Liver (tissue), 9 donors: ENCODE results near the gene TMEM79. TPM values are rescaled to one million over a fixed set of nuclear protein-coding genes. Genes with fewer than 3 reads are reported as not detected.

ENCODE experiments used
- DNase-seq: peaks from one replicate; pipeline ENCODE4 v3.0.0-alpha.2; 2017; ENCODE audit warnings: low spot score
- H3K27ac ChIP-seq, 2 donors: one replicate each; pipeline ENCODE4 v1.7.0; 2013; ENCODE audit warnings: inconsistent platforms in 2 of 2, low read length in 2 of 2, control low read depth in 1 of 2, low read depth in 1 of 2, mild to moderate bottlenecking in 1 of 2
- H3K27me3 ChIP-seq, 4 donors: one replicate each; pipeline versions ENCODE4 v1.6.1 to v1.7.0; 2013; ENCODE audit warnings: low read length in 3 of 4, inconsistent platforms in 1 of 4, mild to moderate bottlenecking in 1 of 4, moderate library complexity in 1 of 4; ENCODE audit not compliant: control insufficient read depth in 4 of 4, insufficient read depth in 4 of 4
- H3K36me3 ChIP-seq, 4 donors: one replicate each; pipeline versions ENCODE4 v1.6.1 to v1.7.0; 2013; ENCODE audit warnings: low read length in 3 of 4, mild to moderate bottlenecking in 3 of 4, low read depth in 1 of 4, moderate library complexity in 1 of 4; ENCODE audit not compliant: control insufficient read depth in 4 of 4, insufficient read depth in 3 of 4
- H3K4me1 ChIP-seq, 4 donors: one replicate each; pipeline versions ENCODE4 v1.6.1 to v1.7.0; 2013; ENCODE audit warnings: low read length in 3 of 4, mild to moderate bottlenecking in 3 of 4, moderate library complexity in 1 of 4; ENCODE audit not compliant: control insufficient read depth in 4 of 4, insufficient read depth in 4 of 4
- H3K4me3 ChIP-seq, 3 donors: one replicate each; pipeline versions ENCODE4 v1.6.1 to v1.7.0; 2013; ENCODE audit warnings: low read length in 3 of 3, control low read depth in 1 of 3, low read depth in 1 of 3, mild to moderate bottlenecking in 1 of 3
- H3K9ac ChIP-seq, 2 donors: one replicate each; pipeline ENCODE4 v1.7.0; 2013; ENCODE audit warnings: low read length in 2 of 2, mild to moderate bottlenecking in 2 of 2, moderate library complexity in 2 of 2, control low read depth in 1 of 2, low read depth in 1 of 2
- H3K9me3 ChIP-seq, 4 donors: one replicate each; pipeline versions ENCODE4 v1.6.1 to v1.7.0; 2013; ENCODE audit warnings: low read length in 3 of 4; ENCODE audit not compliant: control insufficient read depth in 4 of 4
- CTCF ChIP-seq: fragments of 150-350 bp; IDR thresholded peaks from 2 replicates; pipeline ENCODE4 v1.5.1; 2017; ENCODE audit warnings: improper control_type of control experiment, low read depth, low read length; ENCODE audit not compliant: missing input control
- EGR1 ChIP-seq, 2 donors: IDR thresholded peaks; 2 replicates each; pipeline ENCODE4 v1.6.1; 2016 to 2018; ENCODE audit warnings: antibody characterized with exemption in 2 of 2, low read depth in 2 of 2
- FOXA1 ChIP-seq: IDR thresholded peaks from 2 replicates; pipeline ENCODE4 v1.6.1; 2016; ENCODE audit warnings: antibody characterized with exemption
- FOXA2 ChIP-seq: IDR thresholded peaks from 2 replicates; pipeline ENCODE4 v1.6.1; 2016; ENCODE audit warnings: antibody characterized with exemption
- GABPA ChIP-seq, 2 donors: IDR thresholded peaks in 1 of 2; conservative IDR thresholded peaks in 1 of 2; 2 replicates each; pipeline ENCODE4 v1.6.1; 2016; ENCODE audit warnings: antibody characterized with exemption in 2 of 2, mild to moderate bottlenecking in 1 of 2, moderate library complexity in 1 of 2
- HNF4A ChIP-seq, 2 donors: conservative IDR thresholded peaks; 2 replicates each; pipeline ENCODE4 v1.6.1; 2016; ENCODE audit warnings: antibody characterized with exemption in 2 of 2, mild to moderate bottlenecking in 2 of 2
- HNF4G ChIP-seq: IDR thresholded peaks from 2 replicates; pipeline ENCODE4 v1.6.1; 2016; ENCODE audit warnings: antibody characterized with exemption
- JUND ChIP-seq, 2 donors: IDR thresholded peaks; 2 replicates each; pipeline ENCODE4 v1.6.1; 2016; ENCODE audit warnings: antibody characterized with exemption in 2 of 2
- MAX ChIP-seq: IDR thresholded peaks from 2 replicates; pipeline ENCODE4 v1.6.1; 2016; ENCODE audit warnings: antibody characterized with exemption
- NR2F2 ChIP-seq: IDR thresholded peaks from 2 replicates; pipeline ENCODE4 v1.6.1; 2016; ENCODE audit warnings: antibody characterized with exemption
- RAD21 ChIP-seq, 2 donors: IDR thresholded peaks; 2 replicates each; pipeline ENCODE4 v1.6.1; 2016; ENCODE audit warnings: antibody characterized with exemption in 2 of 2, mild to moderate bottlenecking in 2 of 2
- RXRA ChIP-seq, 2 donors: IDR thresholded peaks; 2 replicates each; pipeline ENCODE4 v1.6.1; 2017 to 2018; ENCODE audit warnings: antibody characterized with exemption in 2 of 2, mild to moderate bottlenecking in 1 of 2
- SP1 ChIP-seq: IDR thresholded peaks from 2 replicates; pipeline ENCODE4 v1.6.1; 2018; ENCODE audit warnings: antibody characterized with exemption, mild to moderate bottlenecking
- TAF1 ChIP-seq: conservative IDR thresholded peaks from 2 replicates; pipeline ENCODE4 v1.6.1; 2016; ENCODE audit warnings: antibody characterized with exemption, mild to moderate bottlenecking
- YY1 ChIP-seq: IDR thresholded peaks from 2 replicates; pipeline ENCODE4 v1.6.1; 2016; ENCODE audit warnings: antibody characterized with exemption, mild to moderate bottlenecking
- WGBS: extraction: QIAGEN DNeasy Blood & Tissue Kit; methylation state at CpG from one replicate; pipeline ENCODE4 v1.1.7; 2013; 5-methylcytosine and 5-hydroxymethylcytosine counted together
- polyA plus RNA-seq, 2 donors: library from polyadenylated mRNA; stranded (reverse) in 1 of 2; unstranded in 1 of 2; fragments of 200-250 nt in 1 of 2; fragments of >200 nt in 1 of 2; fragmentation: Nextera tagmentation in 1 of 2; extraction: Ambion mirVana in 1 of 2; gene quantifications; one replicate each; pipeline versions ENCODE4 v1.2.1 to v1.2.3, GENCODE V29; 2013 to 2015
- total RNA-seq, 2 donors: library from RNA; depleted of rRNA; stranded (reverse); fragments of >200 nt; gene quantifications; one replicate each; pipeline ENCODE4 v1.2.3, GENCODE V29; 2014
- TF ChIP-seq, protein P1 (sequence below): IDR thresholded peaks from 2 replicates; pipeline ENCODE4 v1.6.1; 2016; ENCODE audit warnings: antibody characterized with exemption, mild to moderate bottlenecking
- TF ChIP-seq, protein P2 (sequence below): IDR thresholded peaks from 2 replicates; pipeline ENCODE4 v1.6.1; 2016; ENCODE audit warnings: antibody characterized with exemption
- TF ChIP-seq, protein P3 (sequence below): IDR thresholded peaks from 2 replicates; pipeline ENCODE4 v1.6.1; 2016; ENCODE audit warnings: antibody characterized with exemption
- donor health status: healthy.
- donor health status: healthy.
- donor health status: healthy.
- donor health status: healthy.
- donor health status: healthy.

TMEM79 gene
- total and polyA plus RNA-seq, 4 donors = 1.2 to 2.2 (median 1.6) TPM

GRCh38 chr1:156260896-156261295, 23.2 kb upstream of the TMEM79 start:
- H3K36me3 ChIP-seq = peaks cover 16 to 88% (median 66%) of the 10 kb centered on the region in 4 donors
- 96% methylated on average over 2 of the region's 2 CpGs for WGBS
- TF ChIP-seq EGR1 (IDR thresholded peaks at IDR 0.05; ENCODE audit: low read depth in 2 of 2) (no peak), HNF4G (no peak), NR2F2 (no peak), JUND (IDR thresholded peaks at IDR 0.05) (no peak), RXRA (IDR thresholded peaks at IDR 0.05) (no peak), CTCF (no peak), RAD21 (IDR thresholded peaks at IDR 0.05) (no peak), FOXA2 (no peak), HNF4A (conservative IDR thresholded peaks at IDR 0.05) (no peak), MAX (no peak), TAF1 (no peak), GABPA (IDR thresholded peaks at IDR 0.05 in 1 of 2, conservative IDR thresholded peaks at IDR 0.05 in 1 of 2) (no peak), SP1 (no peak), YY1 (no peak), FOXA1 (no peak)
- TF ChIP-seq, protein P1, sequence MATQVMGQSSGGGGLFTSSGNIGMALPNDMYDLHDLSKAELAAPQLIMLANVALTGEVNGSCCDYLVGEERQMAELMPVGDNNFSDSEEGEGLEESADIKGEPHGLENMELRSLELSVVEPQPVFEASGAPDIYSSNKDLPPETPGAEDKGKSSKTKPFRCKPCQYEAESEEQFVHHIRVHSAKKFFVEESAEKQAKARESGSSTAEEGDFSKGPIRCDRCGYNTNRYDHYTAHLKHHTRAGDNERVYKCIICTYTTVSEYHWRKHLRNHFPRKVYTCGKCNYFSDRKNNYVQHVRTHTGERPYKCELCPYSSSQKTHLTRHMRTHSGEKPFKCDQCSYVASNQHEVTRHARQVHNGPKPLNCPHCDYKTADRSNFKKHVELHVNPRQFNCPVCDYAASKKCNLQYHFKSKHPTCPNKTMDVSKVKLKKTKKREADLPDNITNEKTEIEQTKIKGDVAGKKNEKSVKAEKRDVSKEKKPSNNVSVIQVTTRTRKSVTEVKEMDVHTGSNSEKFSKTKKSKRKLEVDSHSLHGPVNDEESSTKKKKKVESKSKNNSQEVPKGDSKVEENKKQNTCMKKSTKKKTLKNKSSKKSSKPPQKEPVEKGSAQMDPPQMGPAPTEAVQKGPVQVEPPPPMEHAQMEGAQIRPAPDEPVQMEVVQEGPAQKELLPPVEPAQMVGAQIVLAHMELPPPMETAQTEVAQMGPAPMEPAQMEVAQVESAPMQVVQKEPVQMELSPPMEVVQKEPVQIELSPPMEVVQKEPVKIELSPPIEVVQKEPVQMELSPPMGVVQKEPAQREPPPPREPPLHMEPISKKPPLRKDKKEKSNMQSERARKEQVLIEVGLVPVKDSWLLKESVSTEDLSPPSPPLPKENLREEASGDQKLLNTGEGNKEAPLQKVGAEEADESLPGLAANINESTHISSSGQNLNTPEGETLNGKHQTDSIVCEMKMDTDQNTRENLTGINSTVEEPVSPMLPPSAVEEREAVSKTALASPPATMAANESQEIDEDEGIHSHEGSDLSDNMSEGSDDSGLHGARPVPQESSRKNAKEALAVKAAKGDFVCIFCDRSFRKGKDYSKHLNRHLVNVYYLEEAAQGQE = no peak
- TF ChIP-seq, protein P2, sequence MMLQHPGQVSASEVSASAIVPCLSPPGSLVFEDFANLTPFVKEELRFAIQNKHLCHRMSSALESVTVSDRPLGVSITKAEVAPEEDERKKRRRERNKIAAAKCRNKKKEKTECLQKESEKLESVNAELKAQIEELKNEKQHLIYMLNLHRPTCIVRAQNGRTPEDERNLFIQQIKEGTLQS = no peak
- TF ChIP-seq, protein P3, sequence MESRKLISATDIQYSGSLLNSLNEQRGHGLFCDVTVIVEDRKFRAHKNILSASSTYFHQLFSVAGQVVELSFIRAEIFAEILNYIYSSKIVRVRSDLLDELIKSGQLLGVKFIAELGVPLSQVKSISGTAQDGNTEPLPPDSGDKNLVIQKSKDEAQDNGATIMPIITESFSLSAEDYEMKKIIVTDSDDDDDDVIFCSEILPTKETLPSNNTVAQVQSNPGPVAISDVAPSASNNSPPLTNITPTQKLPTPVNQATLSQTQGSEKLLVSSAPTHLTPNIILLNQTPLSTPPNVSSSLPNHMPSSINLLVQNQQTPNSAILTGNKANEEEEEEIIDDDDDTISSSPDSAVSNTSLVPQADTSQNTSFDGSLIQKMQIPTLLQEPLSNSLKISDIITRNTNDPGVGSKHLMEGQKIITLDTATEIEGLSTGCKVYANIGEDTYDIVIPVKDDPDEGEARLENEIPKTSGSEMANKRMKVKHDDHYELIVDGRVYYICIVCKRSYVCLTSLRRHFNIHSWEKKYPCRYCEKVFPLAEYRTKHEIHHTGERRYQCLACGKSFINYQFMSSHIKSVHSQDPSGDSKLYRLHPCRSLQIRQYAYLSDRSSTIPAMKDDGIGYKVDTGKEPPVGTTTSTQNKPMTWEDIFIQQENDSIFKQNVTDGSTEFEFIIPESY = no peak
- H3K27me3 ChIP-seq = no peaks in the 10 kb centered on the region
- H3K9ac ChIP-seq = no peak overlapping the region
- no peak overlapping the region for H3K27ac ChIP-seq
- no peak for DNase-seq
- no peaks in the 10 kb centered on the region for H3K9me3 ChIP-seq
- peaks cover 0 to 5% (median 2%) of the 10 kb centered on the region in 4 donors for H3K4me1 ChIP-seq
- H3K4me3 ChIP-seq = no peak overlapping the region
